ENCODE measurements around the gene NOTUM.

The NOTUM gene

DNA sequence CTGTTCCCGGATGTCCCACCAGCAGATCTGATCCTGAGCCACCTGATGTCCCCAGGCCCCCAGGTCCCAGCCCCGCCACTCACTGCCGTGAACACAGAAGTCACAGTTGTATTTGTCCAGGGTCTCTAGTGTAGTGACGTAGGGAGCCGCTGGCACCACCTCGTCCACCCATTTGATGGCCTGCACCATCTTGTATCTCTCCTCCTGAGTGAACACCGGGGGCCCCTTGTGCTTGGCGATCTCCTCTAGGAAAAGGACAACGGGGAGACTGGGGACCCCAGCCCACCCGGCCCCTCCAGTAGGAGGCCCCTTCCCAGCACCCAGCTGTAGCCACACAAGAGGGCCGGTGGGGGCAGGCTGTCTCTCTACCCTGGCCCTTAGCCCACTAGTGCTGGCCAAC is 52.2 kb downstream of the NOTUM start:
- DNase-seq, result no peak

DNA sequence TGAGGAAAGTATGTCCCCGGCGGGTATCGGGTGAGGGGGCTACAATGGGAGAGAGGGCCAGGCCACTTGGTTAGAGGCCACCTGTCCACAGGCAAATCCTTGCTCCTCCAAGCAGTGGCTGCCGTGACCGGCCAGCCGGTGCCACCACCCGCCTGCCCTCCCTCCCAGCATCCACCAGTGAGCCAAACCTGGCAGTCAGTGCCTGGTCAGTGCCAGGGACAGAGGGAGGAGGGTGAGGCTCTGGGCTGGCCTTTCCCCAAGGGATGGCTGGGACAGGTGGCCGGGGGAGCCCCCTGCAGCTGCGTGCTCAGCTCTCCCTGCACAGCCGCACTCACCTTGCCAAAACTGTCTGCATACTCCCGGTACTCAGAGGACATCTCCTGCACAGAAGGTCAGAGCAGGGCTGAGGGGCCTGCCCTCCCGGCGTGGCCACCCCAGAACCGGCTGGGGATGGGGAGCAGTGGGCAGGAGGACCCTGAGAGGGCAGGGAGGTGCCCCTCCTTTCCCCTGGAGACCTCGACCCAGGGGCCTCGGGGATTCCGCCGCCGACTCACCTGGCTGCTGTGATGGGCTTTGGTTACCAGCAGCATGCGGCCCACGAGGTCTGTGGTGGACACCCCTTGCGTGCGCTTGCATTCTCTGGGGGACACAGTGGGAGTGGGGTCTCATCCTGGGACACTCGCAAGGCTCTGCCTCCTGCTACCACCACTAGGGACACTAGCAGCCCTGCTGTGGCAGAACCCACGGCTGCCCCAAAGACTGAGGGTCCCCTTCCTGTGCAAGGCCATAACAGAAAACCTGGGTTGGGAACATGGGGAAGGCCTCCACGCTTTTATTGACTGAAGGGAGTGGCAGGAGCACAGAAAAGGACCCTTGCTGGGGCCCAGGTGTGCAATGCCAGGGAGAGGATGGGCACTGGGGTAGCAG is 53.5 kb downstream of the NOTUM start:
- no peak for DNase-seq

DNA sequence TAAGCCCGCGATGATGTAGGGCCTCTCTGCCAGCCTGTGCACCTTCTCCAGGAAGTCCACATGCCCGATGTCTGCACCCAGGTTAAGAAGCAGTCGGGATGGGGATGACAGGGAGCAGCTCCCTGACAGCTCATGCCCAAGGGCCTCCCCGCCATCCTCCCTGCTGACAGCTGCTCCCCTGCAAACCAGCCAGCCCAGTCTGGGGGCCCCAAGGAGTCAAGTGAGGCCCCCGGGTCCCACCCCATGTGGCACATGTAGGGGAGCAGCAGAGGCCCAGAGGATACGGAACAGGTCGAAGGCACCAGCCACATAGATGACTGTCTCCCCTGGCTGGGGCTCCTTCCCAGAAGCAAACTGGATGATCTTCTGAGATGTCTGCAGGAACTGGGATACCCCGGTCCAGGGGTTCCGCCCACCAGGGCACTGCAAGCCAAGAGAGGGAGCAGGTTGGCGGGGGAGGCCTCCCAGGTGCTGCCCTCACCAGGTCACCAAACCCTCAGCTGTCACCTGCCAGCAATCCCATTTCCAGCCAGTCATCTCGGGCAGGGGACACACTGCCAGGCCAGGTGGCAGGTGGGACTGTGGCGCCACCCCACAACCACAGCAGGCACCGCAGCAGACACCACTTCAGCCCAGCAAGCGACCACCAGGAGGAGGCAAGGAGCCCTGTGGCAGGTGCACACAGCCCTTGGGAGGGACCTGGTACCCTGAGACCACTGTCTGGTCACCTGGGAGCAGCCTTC is 54.3 kb downstream of the NOTUM start:
- DNase-seq, result no peak

DNA sequence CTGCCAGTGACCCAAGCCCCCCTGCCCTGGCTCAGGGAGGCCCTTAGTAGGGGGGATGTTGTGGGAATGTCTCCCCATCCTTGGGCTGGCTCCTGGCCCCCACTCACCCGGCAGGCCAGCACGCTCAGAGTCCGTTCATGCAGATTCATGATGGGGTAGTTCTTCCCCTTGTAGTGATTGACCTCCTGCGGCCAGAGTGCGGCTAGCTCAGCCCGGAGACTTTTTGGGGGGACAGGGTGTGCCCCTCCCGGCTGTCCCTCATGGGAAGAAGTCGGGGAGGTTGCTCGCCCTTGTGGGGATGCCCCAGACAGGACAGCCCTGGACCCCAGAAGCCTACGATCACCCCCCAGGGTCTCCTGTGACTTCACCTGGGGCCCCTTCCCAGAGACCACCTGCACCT is 55.0 kb downstream of the NOTUM start:
- DNase-seq, result no peak

DNA sequence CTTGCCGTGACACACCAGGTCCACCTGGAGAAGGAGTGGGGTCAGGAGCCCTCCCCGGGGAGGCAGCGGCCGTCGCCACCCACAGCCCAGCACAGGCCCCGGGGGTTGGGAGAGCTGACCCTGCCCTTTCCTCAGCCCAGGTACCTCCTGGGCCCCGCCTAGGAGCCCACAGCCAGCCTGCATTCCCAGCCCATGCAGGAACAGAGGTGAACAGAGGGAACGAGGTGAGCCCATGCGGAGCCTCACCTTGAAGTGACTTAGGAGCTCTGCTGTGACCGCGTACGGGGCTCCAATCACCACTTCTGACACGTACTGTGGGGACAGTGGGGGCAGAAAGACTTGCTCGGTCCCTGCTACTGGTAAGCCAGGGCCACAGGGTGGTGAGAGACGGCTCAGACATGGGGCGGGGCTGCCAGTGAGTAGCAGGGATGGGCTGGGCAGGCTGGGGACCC is 55.5 kb downstream of the NOTUM start:
- no peak for DNase-seq

DNA sequence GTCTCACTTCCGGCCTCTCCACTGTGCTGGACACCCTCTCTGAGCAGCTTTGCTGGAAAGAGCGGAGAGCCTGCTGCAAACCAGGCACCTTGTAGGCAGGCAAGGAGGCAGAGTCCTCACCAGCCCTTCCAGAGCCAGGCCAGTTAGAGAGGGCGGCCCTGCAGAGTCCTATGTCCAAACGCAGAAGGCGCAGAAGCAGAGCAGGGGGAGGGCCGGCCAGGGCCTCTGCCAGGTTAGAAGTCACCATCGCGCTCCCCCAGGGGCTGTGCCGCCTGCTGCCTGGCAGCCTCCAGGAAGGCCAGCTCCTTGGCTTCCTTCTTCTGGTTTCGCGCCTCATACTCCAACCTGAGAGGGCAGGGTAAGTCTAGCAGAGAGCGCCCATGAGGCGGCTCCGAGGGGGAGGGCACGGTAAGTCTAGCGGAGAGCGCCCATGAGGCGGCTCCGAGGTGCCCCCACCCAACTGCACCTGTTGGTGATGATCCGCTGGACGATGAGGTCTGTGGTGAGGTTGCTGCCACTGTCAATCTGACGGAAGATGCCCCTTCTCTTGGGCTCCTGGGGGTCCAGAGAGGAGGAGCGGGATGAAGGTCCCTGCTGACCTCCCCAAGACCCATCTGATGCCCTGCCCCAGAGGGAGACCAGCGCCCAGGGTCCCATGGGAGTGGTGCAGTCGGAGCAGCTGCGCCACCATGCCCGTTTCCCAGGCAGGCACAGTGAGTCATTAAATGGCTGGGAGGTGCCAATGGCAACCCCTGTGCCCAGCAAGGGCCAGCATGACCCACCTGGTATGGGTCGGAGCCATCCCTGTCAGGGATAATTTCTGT is 56.2 kb downstream of the NOTUM start:
- DNase-seq, result no peak

DNA sequence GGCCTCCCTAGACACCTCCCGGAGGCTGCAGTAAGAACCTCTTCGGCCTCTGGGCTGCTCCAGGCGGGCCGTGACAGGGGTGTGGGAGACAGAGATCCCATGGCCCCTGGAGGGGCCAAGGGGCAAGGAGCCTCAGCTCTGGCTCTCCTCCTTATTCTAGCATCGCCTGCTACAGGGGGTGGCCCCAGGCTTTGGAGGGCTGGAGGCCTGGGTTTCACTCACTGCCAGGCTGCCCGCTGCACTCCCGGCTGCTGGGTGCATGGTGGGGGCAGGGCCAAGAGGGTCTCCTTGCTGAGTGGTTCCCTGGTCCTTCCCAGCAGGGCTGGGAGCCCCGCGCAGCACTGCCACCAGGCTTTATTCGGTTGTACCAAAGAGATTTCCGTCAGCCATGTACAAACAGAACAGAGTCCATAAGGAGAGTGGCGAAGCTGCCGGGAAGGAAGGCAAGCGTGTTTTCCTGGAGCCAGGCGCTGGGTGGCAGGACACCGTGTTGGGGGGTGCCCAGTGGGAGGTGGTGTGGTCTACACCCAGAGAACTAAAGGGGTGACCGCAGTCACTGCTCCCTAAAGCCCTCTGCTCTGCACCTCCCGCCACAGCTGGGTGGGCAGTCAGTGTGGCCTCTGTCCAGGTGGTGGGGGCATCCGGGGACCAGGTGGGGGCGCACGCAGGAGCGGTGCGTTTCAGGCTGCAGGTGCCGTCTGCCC is 56.9 kb downstream of the NOTUM start:
- no peak for DNase-seq

DNA sequence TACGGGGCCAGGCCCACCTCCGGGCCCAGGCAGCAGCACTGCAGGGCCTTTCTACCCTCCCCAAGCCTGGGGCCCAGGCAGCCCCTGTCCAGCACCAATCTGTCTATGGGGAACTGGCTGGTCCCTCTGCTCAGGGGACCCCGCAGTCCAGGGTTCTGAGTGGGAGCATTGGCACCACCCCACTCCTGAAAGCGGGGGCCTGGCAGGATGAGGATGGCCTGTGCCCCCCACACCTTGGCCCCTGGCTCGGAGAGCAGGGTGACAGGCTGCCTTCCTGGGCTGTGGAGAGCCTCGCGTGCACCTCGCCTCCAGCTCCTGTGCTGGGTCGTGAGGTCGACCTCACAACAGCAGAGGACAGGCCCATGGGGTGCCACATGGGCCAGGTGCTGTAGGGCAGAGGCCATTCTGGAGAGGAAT is 57.6 kb downstream of the NOTUM start:
- no peak for DNase-seq

DNA sequence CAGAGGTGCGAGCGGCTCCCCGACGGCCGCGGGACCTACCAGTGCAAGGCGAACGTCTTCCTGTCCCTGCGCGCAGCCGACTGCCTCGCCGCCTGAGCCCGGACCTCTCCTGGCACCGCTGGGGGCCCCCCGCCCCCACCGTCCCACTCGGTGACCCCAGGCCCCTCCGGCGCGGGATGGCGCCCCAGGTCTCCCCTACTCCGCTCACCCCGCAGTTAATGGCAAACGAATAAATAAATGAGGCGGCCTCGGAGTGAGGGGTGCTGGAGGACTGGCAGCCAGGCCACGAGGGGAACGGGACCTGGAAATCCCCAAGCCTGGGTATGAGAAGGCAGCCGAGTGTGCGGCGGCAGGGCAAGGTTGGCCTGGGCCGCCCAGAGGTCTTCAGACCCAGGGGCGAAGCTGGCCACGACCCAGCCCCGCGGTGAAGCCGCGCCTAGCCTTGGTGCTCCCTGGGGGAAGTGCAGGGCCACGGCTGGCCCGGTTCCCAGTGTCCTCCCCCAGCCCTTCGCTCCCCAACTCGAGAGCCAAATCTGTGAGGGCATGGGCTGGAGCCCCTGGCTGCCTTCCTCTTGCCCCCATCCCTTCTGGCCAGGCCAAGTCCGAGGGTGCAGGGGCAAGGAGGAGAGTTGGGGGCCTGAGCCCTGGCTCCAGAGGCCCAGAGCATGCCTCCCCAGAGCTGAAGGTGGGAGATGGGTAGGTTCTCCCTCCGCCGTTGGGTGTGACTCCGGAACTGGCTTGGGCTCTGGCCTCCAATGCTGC is 58.2 kb downstream of the NOTUM start:
- DNase-seq, result no peak
